Measurements from ENCODE around the gene SRPK1.

DNA sequence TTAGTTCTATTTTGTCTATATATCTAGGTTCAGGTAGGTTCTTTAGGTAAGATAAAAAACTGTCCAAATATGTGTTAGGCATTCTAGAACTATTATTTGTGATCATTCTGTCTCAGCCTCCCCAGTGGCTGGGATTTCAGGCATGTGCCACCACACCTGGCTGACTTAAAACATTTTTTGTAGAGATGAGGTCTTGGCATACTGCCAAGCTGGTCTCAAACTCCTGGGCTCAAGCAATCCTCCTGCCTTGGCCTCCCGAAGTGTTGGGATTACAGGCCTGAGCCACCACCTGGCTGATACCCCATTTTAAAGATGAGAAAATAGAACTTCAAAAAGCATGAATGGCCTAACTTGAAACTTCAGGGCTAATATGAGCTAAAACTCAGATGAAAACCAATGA lies 81.9 kb downstream of the SRPK1 start:
- no peak for TF ChIP-seq POLR2A (IDR thresholded peaks at IDR 0.05; ENCODE audit: low read depth)
- no peak for TF ChIP-seq EP300 (IDR thresholded peaks at IDR 0.05)
- no peak for TF ChIP-seq CTCF (IDR thresholded peaks at IDR 0.05)

All from esophagus muscularis mucosa (tissue), 4 donors.